ENCODE measurements around the gene YIPF6. TPM values are rescaled to one million over a fixed set of nuclear protein-coding genes. Genes with fewer than 3 reads are reported as not detected.

The YIPF6 gene
- polyA plus RNA-seq (2013), result 7.6 TPM

GRCh38 chrX:68498508-68499379 lies at the start of gene YIPF6:
Gene YIPF6 (plus strand): TSS chrX:68499051. CDS start chrX:68499067, 16 bp downstream.
- H3K9me3 ChIP-seq (ENCODE audit: control extremely low read depth in 1 of 5, control insufficient read depth in 4 of 5, insufficient read depth in 2 of 5, low read depth in 1 of 5, low read length in 4 of 5), result no peaks in the 10 kb centered on the region
- peaks cover 0 to 2% (median 1%) of the 10 kb centered on the region in 4 experiments for H3K36me3 ChIP-seq (ENCODE audit: control insufficient read depth in 4 of 4, insufficient read depth in 4 of 4, low read length in 3 of 4)
- peak; percentile 61 to 76 (median 68) for DNase-seq
- H3K4me1 ChIP-seq (ENCODE audit: control extremely low read depth in 1 of 4, control insufficient read depth in 4 of 4, insufficient read depth in 4 of 4, low read length in 3 of 4), result peaks cover 0 to 5% (median 5%) of the 10 kb centered on the region in 4 experiments
- WGBS (ENCODE audit: insufficient coverage), result 40% methylated on average over 55 of the region's 68 CpGs
- CTCF ChIA-PET, result no interaction called here
- POLR2A ChIA-PET, result no interaction called here
- no peaks in the 10 kb centered on the region for H3K27me3 ChIP-seq (replicated peaks in 2 of 5; ENCODE audit: control insufficient read depth in 4 of 5, insufficient read depth in 5 of 5, low read length in 4 of 5)
- peak within 1 kb of the TSS; percentile 68 to 91 (median 80) for H3K4me3 ChIP-seq (ENCODE audit: control insufficient read depth in 1 of 7, extremely low read depth in 1 of 7, insufficient read depth in 4 of 7, low read depth in 2 of 7, low read length in 6 of 7)
- H3K27ac ChIP-seq (ENCODE audit: insufficient read depth in 1 of 2, low read depth in 1 of 2, low read length in 2 of 2, poor library complexity in 1 of 2, severe bottlenecking in 2 of 2), result peak within 1 kb of the TSS; percentile 96 to 98

- Histone ChIP-seq H3K9me3 (ENCODE audit: control extremely low read depth in 1 of 5, control insufficient read depth in 4 of 5, insufficient read depth in 2 of 5, low read depth in 1 of 5, low read length in 4 of 5) (no peaks in the 10 kb centered on the region), H3K36me3 (ENCODE audit: control insufficient read depth in 4 of 4, insufficient read depth in 4 of 4, low read length in 3 of 4) (no peaks in the 10 kb centered on the region), H3K4me3 (ENCODE audit: control insufficient read depth in 1 of 7, extremely low read depth in 1 of 7, insufficient read depth in 4 of 7, low read depth in 2 of 7, low read length in 6 of 7) (no peak overlapping the region), H3K27me3 (replicated peaks in 2 of 5; ENCODE audit: control insufficient read depth in 4 of 5, insufficient read depth in 5 of 5, low read length in 4 of 5) (peaks cover 0 to 5% (median 0%) of the 10 kb centered on the region in 5 experiments), H3K4me1 (ENCODE audit: control extremely low read depth in 1 of 4, control insufficient read depth in 4 of 4, insufficient read depth in 4 of 4, low read length in 3 of 4) (no peaks in the 10 kb centered on the region), H3K27ac (ENCODE audit: insufficient read depth in 1 of 2, low read depth in 1 of 2, low read length in 2 of 2, poor library complexity in 1 of 2, severe bottlenecking in 2 of 2) (no peak overlapping the region)
- DNase-seq, result no peak
- WGBS (ENCODE audit: insufficient coverage), result no CpG with 5 or more reads among the region's 8 CpGs
- CTCF ChIA-PET, result no interaction called here
- POLR2A ChIA-PET, result no interaction called here
Measured at GRCh38 chrX:68451720-68452119, 47.1 kb upstream of the YIPF6 start.

GRCh38 chrX:68454476-68455150 lies 44.2 kb upstream of the YIPF6 start:
- no peaks in the 10 kb centered on the region for H3K36me3 ChIP-seq (ENCODE audit: control insufficient read depth in 4 of 4, insufficient read depth in 4 of 4, low read length in 3 of 4)
- H3K4me1 ChIP-seq (ENCODE audit: control extremely low read depth in 1 of 4, control insufficient read depth in 4 of 4, insufficient read depth in 4 of 4, low read length in 3 of 4), result no peaks in the 10 kb centered on the region
- no peak overlapping the region for H3K27ac ChIP-seq (ENCODE audit: insufficient read depth in 1 of 2, low read depth in 1 of 2, low read length in 2 of 2, poor library complexity in 1 of 2, severe bottlenecking in 2 of 2)
- WGBS (ENCODE audit: insufficient coverage), result 87% methylated on average over 7 of the region's 8 CpGs
- ChIA-PET POLR2A (no interaction called here), CTCF (no interaction called here)
- DNase-seq, result no peak
- H3K9me3 ChIP-seq (ENCODE audit: control extremely low read depth in 1 of 5, control insufficient read depth in 4 of 5, insufficient read depth in 2 of 5, low read depth in 1 of 5, low read length in 4 of 5), result no peaks in the 10 kb centered on the region
- no peak overlapping the region for H3K4me3 ChIP-seq (ENCODE audit: control insufficient read depth in 1 of 7, extremely low read depth in 1 of 7, insufficient read depth in 4 of 7, low read depth in 2 of 7, low read length in 6 of 7)
- no peaks in the 10 kb centered on the region for H3K27me3 ChIP-seq (replicated peaks in 2 of 5; ENCODE audit: control insufficient read depth in 4 of 5, insufficient read depth in 5 of 5, low read length in 4 of 5)

GRCh38 chrX:68455151-68455510 lies 43.7 kb upstream of the YIPF6 start:
- Histone ChIP-seq H3K36me3 (ENCODE audit: control insufficient read depth in 4 of 4, insufficient read depth in 4 of 4, low read length in 3 of 4) (no peaks in the 10 kb centered on the region), H3K4me1 (ENCODE audit: control extremely low read depth in 1 of 4, control insufficient read depth in 4 of 4, insufficient read depth in 4 of 4, low read length in 3 of 4) (no peaks in the 10 kb centered on the region), H3K27ac (ENCODE audit: insufficient read depth in 1 of 2, low read depth in 1 of 2, low read length in 2 of 2, poor library complexity in 1 of 2, severe bottlenecking in 2 of 2) (no peak overlapping the region), H3K4me3 (ENCODE audit: control insufficient read depth in 1 of 7, extremely low read depth in 1 of 7, insufficient read depth in 4 of 7, low read depth in 2 of 7, low read length in 6 of 7) (no peak overlapping the region), H3K27me3 (replicated peaks in 2 of 5; ENCODE audit: control insufficient read depth in 4 of 5, insufficient read depth in 5 of 5, low read length in 4 of 5) (no peaks in the 10 kb centered on the region), H3K9me3 (ENCODE audit: control extremely low read depth in 1 of 5, control insufficient read depth in 4 of 5, insufficient read depth in 2 of 5, low read depth in 1 of 5, low read length in 4 of 5) (no peaks in the 10 kb centered on the region)
- 100% methylated on average over 1 of the region's 4 CpGs for WGBS (ENCODE audit: insufficient coverage)
- no peak for DNase-seq
- CTCF ChIA-PET, result no interaction called here
- POLR2A ChIA-PET, result no interaction called here

- DNase-seq, result no peak
- POLR2A ChIA-PET, result no interaction called here
- H3K4me1 ChIP-seq (ENCODE audit: control extremely low read depth in 1 of 4, control insufficient read depth in 4 of 4, insufficient read depth in 4 of 4, low read length in 3 of 4), result no peaks in the 10 kb centered on the region
- no peaks in the 10 kb centered on the region for H3K27me3 ChIP-seq (replicated peaks in 2 of 5; ENCODE audit: control insufficient read depth in 4 of 5, insufficient read depth in 5 of 5, low read length in 4 of 5)
- CTCF ChIA-PET, result no interaction called here
- 50% methylated on average over 6 of the region's 6 CpGs for WGBS (ENCODE audit: insufficient coverage)
- no peak overlapping the region for H3K27ac ChIP-seq (ENCODE audit: insufficient read depth in 1 of 2, low read depth in 1 of 2, low read length in 2 of 2, poor library complexity in 1 of 2, severe bottlenecking in 2 of 2)
- no peaks in the 10 kb centered on the region for H3K9me3 ChIP-seq (ENCODE audit: control extremely low read depth in 1 of 5, control insufficient read depth in 4 of 5, insufficient read depth in 2 of 5, low read depth in 1 of 5, low read length in 4 of 5)
- no peak overlapping the region for H3K4me3 ChIP-seq (ENCODE audit: control insufficient read depth in 1 of 7, extremely low read depth in 1 of 7, insufficient read depth in 4 of 7, low read depth in 2 of 7, low read length in 6 of 7)
- H3K36me3 ChIP-seq (ENCODE audit: control insufficient read depth in 4 of 4, insufficient read depth in 4 of 4, low read length in 3 of 4), result no peaks in the 10 kb centered on the region
Measured at GRCh38 chrX:68461093-68461492, 37.8 kb upstream of the YIPF6 start.

GRCh38 chrX:68461576-68461975 lies 37.3 kb upstream of the YIPF6 start:
- no peak overlapping the region for H3K4me3 ChIP-seq (ENCODE audit: control insufficient read depth in 1 of 7, extremely low read depth in 1 of 7, insufficient read depth in 4 of 7, low read depth in 2 of 7, low read length in 6 of 7)
- no peak overlapping the region for H3K27ac ChIP-seq (ENCODE audit: insufficient read depth in 1 of 2, low read depth in 1 of 2, low read length in 2 of 2, poor library complexity in 1 of 2, severe bottlenecking in 2 of 2)
- CTCF ChIA-PET, result no interaction called here
- POLR2A ChIA-PET, result no interaction called here
- H3K4me1 ChIP-seq (ENCODE audit: control extremely low read depth in 1 of 4, control insufficient read depth in 4 of 4, insufficient read depth in 4 of 4, low read length in 3 of 4), result no peaks in the 10 kb centered on the region
- no peaks in the 10 kb centered on the region for H3K9me3 ChIP-seq (ENCODE audit: control extremely low read depth in 1 of 5, control insufficient read depth in 4 of 5, insufficient read depth in 2 of 5, low read depth in 1 of 5, low read length in 4 of 5)
- DNase-seq, result no peak
- H3K36me3 ChIP-seq (ENCODE audit: control insufficient read depth in 4 of 4, insufficient read depth in 4 of 4, low read length in 3 of 4), result no peaks in the 10 kb centered on the region
- no peaks in the 10 kb centered on the region for H3K27me3 ChIP-seq (replicated peaks in 2 of 5; ENCODE audit: control insufficient read depth in 4 of 5, insufficient read depth in 5 of 5, low read length in 4 of 5)

- 91% methylated on average over 6 of the region's 8 CpGs for WGBS (ENCODE audit: insufficient coverage)
- H3K4me1 ChIP-seq (ENCODE audit: control extremely low read depth in 1 of 4, control insufficient read depth in 4 of 4, insufficient read depth in 4 of 4, low read length in 3 of 4), result no peaks in the 10 kb centered on the region
- H3K9me3 ChIP-seq (ENCODE audit: control extremely low read depth in 1 of 5, control insufficient read depth in 4 of 5, insufficient read depth in 2 of 5, low read depth in 1 of 5, low read length in 4 of 5), result no peaks in the 10 kb centered on the region
- no peak overlapping the region for H3K4me3 ChIP-seq (ENCODE audit: control insufficient read depth in 1 of 7, extremely low read depth in 1 of 7, insufficient read depth in 4 of 7, low read depth in 2 of 7, low read length in 6 of 7)
- DNase-seq, result no peak
- H3K27me3 ChIP-seq (replicated peaks in 2 of 5; ENCODE audit: control insufficient read depth in 4 of 5, insufficient read depth in 5 of 5, low read length in 4 of 5), result no peaks in the 10 kb centered on the region
- CTCF ChIA-PET, result no interaction called here
- H3K27ac ChIP-seq (ENCODE audit: insufficient read depth in 1 of 2, low read depth in 1 of 2, low read length in 2 of 2, poor library complexity in 1 of 2, severe bottlenecking in 2 of 2), result no peak overlapping the region
- POLR2A ChIA-PET, result no interaction called here
- no peaks in the 10 kb centered on the region for H3K36me3 ChIP-seq (ENCODE audit: control insufficient read depth in 4 of 4, insufficient read depth in 4 of 4, low read length in 3 of 4)
Measured at GRCh38 chrX:68462197-68462596, 36.7 kb upstream of the YIPF6 start.
